ENCODE data around the gene SOBP.

DNA sequence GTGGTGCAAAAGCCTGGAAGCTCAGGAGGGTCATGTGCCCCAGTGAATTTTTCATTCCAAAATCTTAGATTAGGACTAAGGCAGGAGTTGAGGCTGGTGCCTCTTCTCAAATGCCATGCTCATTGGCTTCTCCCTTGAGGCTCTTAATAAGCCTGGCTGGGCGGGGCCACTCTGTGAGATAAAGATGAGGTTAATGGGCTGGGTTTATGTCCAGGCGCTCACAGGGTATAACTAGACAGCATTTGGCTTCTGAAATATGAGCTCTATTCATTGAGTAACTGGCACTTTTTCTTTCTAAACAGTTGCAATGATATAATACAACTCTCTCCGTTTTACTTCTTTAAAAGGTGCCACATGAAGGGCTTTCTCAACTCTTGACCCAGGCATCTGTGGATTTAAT lies 177.9 kb downstream of the SOBP start:
- no peak for TF ChIP-seq CTCF (IDR thresholded peaks at IDR 0.05)
- TF ChIP-seq POLR2A (IDR thresholded peaks at IDR 0.05), result no peak
- TF ChIP-seq POLR2AphosphoS5 (IDR thresholded peaks at IDR 0.05), result no peak

Measured in breast epithelium (tissue), 3 donors.